CD14-positive monocyte (primary cell): ENCODE results near the gene HLCS. TPM values are rescaled to one million over a fixed set of nuclear protein-coding genes. Genes with fewer than 3 reads are reported as not detected.

ENCODE experiments used
- DNase-seq, 3 donors: peaks; one replicate each; pipeline ENCODE4 v3.0.0-alpha.2; 2011 to 2022
- H2AFZ ChIP-seq: 2 replicates; pipeline ENCODE4 v1.6.0; 2012; ENCODE audit warnings: mild to moderate bottlenecking, low read depth, low read length, inconsistent platforms; ENCODE audit not compliant: insufficient read depth, poor library complexity, severe bottlenecking
- H3K27ac ChIP-seq, 2 donors: 1 replicate in 1 of 2; 2 replicates in 1 of 2; pipeline ENCODE4 v1.5.1; 2012 to 2013; ENCODE audit warnings: low read length in 2 of 2, control low read depth in 1 of 2, inconsistent platforms in 1 of 2, low read depth in 1 of 2, mild to moderate bottlenecking in 1 of 2
- H3K27me3 ChIP-seq, 2 donors: one replicate each; pipeline versions ENCODE4 v1.6.0 to v1.6.1; 2011 to 2013; ENCODE audit warnings: low read length in 2 of 2; ENCODE audit not compliant: control insufficient read depth in 2 of 2, insufficient read depth in 2 of 2
- H3K36me3 ChIP-seq, 2 donors: replicated peaks in 1 of 2; 1 replicate in 1 of 2; 2 replicates in 1 of 2; pipeline versions ENCODE4 v1.5.1 to v1.6.1; 2012 to 2013; ENCODE audit warnings: low read length in 2 of 2, control low read depth in 1 of 2, inconsistent platforms in 1 of 2, mild to moderate bottlenecking in 1 of 2; ENCODE audit not compliant: insufficient read depth in 2 of 2, control insufficient read depth in 1 of 2
- H3K4me1 ChIP-seq, 2 donors: 1 replicate in 1 of 2; 2 replicates in 1 of 2; pipeline versions ENCODE4 v1.5.1 to v1.6.1; 2012 to 2013; ENCODE audit warnings: low read length in 2 of 2, control low read depth in 1 of 2, inconsistent platforms in 1 of 2, mild to moderate bottlenecking in 1 of 2, moderate library complexity in 1 of 2; ENCODE audit not compliant: insufficient read depth in 2 of 2, control insufficient read depth in 1 of 2
- H3K4me2 ChIP-seq: replicated peaks from 2 replicates; pipeline ENCODE3; 2012; ENCODE audit warnings: low read length, moderate library complexity, mild to moderate bottlenecking; ENCODE audit not compliant: poor library complexity, severe bottlenecking; ENCODE audit errors: extremely low read depth
- H3K4me3 ChIP-seq, 3 experiments: fragments of 200-600 bp in 1 of 3; sonication (generic) in 1 of 3; replicated peaks in 1 of 3; 1 replicate in 2 of 3; 2 replicates in 1 of 3; pipeline ENCODE4 v1.5.1; 2011 to 2013; ENCODE audit warnings: low read length in 3 of 3, mild to moderate bottlenecking in 3 of 3, control low read depth in 2 of 3, low read depth in 2 of 3, inconsistent platforms in 1 of 3, moderate library complexity in 1 of 3
- H3K79me2 ChIP-seq: 2 replicates; pipeline ENCODE4 v1.6.0; 2012; ENCODE audit warnings: mild to moderate bottlenecking, control low read depth, inconsistent platforms, low read length, moderate library complexity; ENCODE audit not compliant: insufficient read depth
- H3K9ac ChIP-seq: 2 replicates; pipeline ENCODE4 v1.6.0; 2017; ENCODE audit warnings: low read length, mild to moderate bottlenecking; ENCODE audit not compliant: insufficient read depth, poor library complexity, severe bottlenecking
- H3K9me3 ChIP-seq, 2 donors: replicated peaks in 1 of 2; 1 replicate in 1 of 2; 2 replicates in 1 of 2; pipeline versions ENCODE4 v1.5.1 to v1.6.1; 2012 to 2013; ENCODE audit warnings: low read length in 2 of 2, control low read depth in 1 of 2; ENCODE audit not compliant: control insufficient read depth in 1 of 2, insufficient read depth in 1 of 2
- H4K20me1 ChIP-seq: 2 replicates; pipeline ENCODE4 v1.6.0; 2012; ENCODE audit warnings: mild to moderate bottlenecking, low read length, control low read depth, moderate library complexity; ENCODE audit not compliant: insufficient read depth
- H3K27ac Mint-ChIP-seq, 7 donors: one replicate each; pipeline ENCODE4 v1.8.0; 2020; ENCODE audit warnings: mild to moderate bottlenecking in 7 of 7, mixed read lengths in 7 of 7, moderate library complexity in 6 of 7, inconsistent platforms in 2 of 7
- H3K27me3 Mint-ChIP-seq, 3 donors: one replicate each; pipeline ENCODE4 v1.8.0; 2021 to 2022; ENCODE audit warnings: low read depth in 3 of 3, mild to moderate bottlenecking in 3 of 3, mixed read lengths in 3 of 3, moderate library complexity in 3 of 3, inconsistent platforms in 1 of 3
- H3K36me3 Mint-ChIP-seq, 2 donors: one replicate each; pipeline ENCODE4 v1.8.0; 2020; ENCODE audit warnings: mixed read lengths in 2 of 2, inconsistent platforms in 1 of 2, mild to moderate bottlenecking in 1 of 2
- H3K4me1 Mint-ChIP-seq: one replicate; pipeline ENCODE4 v1.8.0; 2020; ENCODE audit warnings: mild to moderate bottlenecking, mixed read lengths
- H3K4me3 Mint-ChIP-seq, 2 donors: one replicate each; pipeline ENCODE4 v1.8.0; 2020; ENCODE audit warnings: mild to moderate bottlenecking in 2 of 2, mixed read lengths in 2 of 2, moderate library complexity in 1 of 2
- H3K9me3 Mint-ChIP-seq, 7 donors: one replicate each; pipeline ENCODE4 v1.8.0; 2020 to 2022; ENCODE audit warnings: mixed read lengths in 7 of 7, mild to moderate bottlenecking in 6 of 7, moderate library complexity in 6 of 7, inconsistent platforms in 2 of 7
- WGBS: methylation state at CpG from one replicate; pipeline ENCODE4 v1.1.5; 2013; ENCODE audit warnings: missing lambda C conversion rate; ENCODE audit not compliant: insufficient coverage; 5-methylcytosine and 5-hydroxymethylcytosine counted together
- intact Hi-C, 2 donors: fragments of 100-400 bp; cut with micrococcal nuclease; formaldehyde crosslinking; loops; one replicate each; pipeline versions ENCODE4 v1.15.0 to v1.15.1; 2023
- polyA plus RNA-seq, 3 donors: library from polyadenylated mRNA; depleted of rRNA in 1 of 3; unstranded in 2 of 3; stranded (reverse) in 1 of 3; fragments of 300-500 nt in 2 of 3; fragments of >200 nt in 1 of 3; fragmentation: Illumina TruSeq in 2 of 3; gene quantifications; 1 replicate in 2 of 3; 2 replicates in 1 of 3; pipeline ENCODE4 v1.2.3, GENCODE V29; 2012 to 2021
- TF ChIP-seq, protein P1 (sequence below): fragments of 200-600 bp; IDR thresholded peaks from one replicate; pipeline ENCODE4 v1.8.0; 2022; ENCODE audit warnings: antibody characterized with exemption, mild to moderate bottlenecking

The HLCS gene
- polyA plus RNA-seq, 3 donors = 2.1 to 3.1 (median 2.2) TPM

DNA sequence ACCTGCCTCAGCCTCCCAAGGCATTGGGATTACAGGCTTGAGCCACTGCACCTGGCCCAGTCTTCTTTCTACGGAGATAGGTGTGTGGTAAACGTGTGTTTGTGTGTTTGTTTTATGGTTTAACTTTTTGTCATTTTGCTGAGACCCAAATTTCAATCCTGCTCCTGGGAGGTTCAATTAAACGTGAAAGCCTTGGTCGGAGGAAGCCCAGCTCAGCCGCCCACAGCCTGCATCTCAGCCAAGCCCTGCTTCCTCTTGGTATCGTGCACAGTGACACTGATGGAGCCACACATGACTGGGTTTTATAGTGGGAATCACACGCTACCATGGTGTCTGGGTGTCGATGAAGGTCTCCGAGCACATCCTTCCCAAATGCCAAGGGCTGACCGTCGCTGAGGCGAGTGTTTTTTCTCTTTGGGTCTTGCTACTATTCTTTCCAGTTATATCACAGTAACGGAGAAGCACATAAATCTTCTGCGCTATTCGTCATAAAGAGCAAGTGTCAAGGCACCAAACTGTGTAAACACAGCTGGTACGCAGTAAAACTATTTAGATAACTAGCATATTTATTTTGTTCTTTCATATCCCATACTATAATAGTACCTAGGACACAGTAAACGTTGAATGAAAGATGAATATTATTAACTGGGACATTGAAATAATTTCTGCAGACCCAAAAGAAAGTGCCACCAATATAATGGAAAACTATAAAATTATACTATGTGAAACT is 39.3 kb downstream of the HLCS start:
- Mint-ChIP-seq H3K4me1 (no peaks in the 10 kb centered on the region), H3K27me3 (peaks cover 0 to 2% (median 0%) of the 10 kb centered on the region in 3 donors), H3K36me3 (peaks cover 0 to 3% of the 10 kb centered on the region in 2 donors), H3K4me3 (no peak overlapping the region), H3K9me3 (no peaks in the 10 kb centered on the region), H3K27ac (no peak overlapping the region)
- no peaks in the 10 kb centered on the region for H4K20me1 ChIP-seq
- DNase-seq = no peak
- H3K36me3 ChIP-seq = no peaks in the 10 kb centered on the region
- no peaks in the 10 kb centered on the region for H3K79me2 ChIP-seq
- no peaks in the 10 kb centered on the region for H3K27me3 ChIP-seq
- no peak overlapping the region for H3K4me2 ChIP-seq
- no peaks in the 10 kb centered on the region for H3K4me1 ChIP-seq
- H3K27ac ChIP-seq = no peak overlapping the region
- TF ChIP-seq, protein P1, sequence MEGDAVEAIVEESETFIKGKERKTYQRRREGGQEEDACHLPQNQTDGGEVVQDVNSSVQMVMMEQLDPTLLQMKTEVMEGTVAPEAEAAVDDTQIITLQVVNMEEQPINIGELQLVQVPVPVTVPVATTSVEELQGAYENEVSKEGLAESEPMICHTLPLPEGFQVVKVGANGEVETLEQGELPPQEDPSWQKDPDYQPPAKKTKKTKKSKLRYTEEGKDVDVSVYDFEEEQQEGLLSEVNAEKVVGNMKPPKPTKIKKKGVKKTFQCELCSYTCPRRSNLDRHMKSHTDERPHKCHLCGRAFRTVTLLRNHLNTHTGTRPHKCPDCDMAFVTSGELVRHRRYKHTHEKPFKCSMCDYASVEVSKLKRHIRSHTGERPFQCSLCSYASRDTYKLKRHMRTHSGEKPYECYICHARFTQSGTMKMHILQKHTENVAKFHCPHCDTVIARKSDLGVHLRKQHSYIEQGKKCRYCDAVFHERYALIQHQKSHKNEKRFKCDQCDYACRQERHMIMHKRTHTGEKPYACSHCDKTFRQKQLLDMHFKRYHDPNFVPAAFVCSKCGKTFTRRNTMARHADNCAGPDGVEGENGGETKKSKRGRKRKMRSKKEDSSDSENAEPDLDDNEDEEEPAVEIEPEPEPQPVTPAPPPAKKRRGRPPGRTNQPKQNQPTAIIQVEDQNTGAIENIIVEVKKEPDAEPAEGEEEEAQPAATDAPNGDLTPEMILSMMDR = no peak
- no peak overlapping the region for H3K4me3 ChIP-seq
- 95% methylated on average over 12 of the region's 17 CpGs for WGBS
- no peak overlapping the region for H2AFZ ChIP-seq
- H3K9me3 ChIP-seq = no peaks in the 10 kb centered on the region
- intact Hi-C loops = loop anchor here (2.0 to 5.0 kb wide), 4 partner anchors 295 to 506 kb away; no protein-coding TSS in a partner anchor
- H3K9ac ChIP-seq = no peak overlapping the region

DNA sequence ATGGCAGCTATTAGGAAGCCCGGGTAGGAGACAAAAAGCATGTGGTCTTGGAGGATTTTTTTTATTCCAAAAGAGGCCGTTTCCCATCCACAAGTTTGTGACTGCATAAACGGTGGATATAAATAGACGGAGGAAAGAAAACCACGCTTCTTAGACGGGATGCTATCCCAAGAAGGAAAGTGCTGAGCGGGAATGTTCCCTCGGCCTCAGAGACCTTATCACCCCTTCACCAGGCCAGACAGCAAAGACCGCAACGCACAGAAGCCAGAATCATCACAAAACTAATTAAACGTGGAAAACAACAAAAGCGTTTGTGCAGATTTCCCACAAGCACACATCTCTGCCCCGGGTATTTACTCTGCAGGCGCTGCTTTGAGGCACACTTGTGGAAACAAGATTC is 43.2 kb downstream of the HLCS start:
- Histone ChIP-seq H3K79me2 (no peaks in the 10 kb centered on the region), H3K9me3 (no peaks in the 10 kb centered on the region), H3K9ac (no peak overlapping the region), H3K27ac (no peak overlapping the region), H3K4me2 (no peak overlapping the region), H2AFZ (no peak overlapping the region), H3K27me3 (no peaks in the 10 kb centered on the region), H4K20me1 (no peaks in the 10 kb centered on the region), H3K4me3 (no peak overlapping the region), H3K36me3 (no peaks in the 10 kb centered on the region), H3K4me1 (no peaks in the 10 kb centered on the region)
- Mint-ChIP-seq H3K27me3 (peaks cover 0 to 3% (median 0%) of the 10 kb centered on the region in 3 donors), H3K27ac (no peak overlapping the region), H3K4me3 (no peak overlapping the region), H3K9me3 (no peaks in the 10 kb centered on the region), H3K4me1 (no peaks in the 10 kb centered on the region), H3K36me3 (peaks cover 0 to 3% of the 10 kb centered on the region in 2 donors)
- intact Hi-C loops = no loop called here
- no peak for DNase-seq
- TF ChIP-seq, protein P1 = no peak
- 100% methylated on average over 4 of the region's 14 CpGs for WGBS
